ENCODE measurements around the gene MSLN. TPM values are rescaled to one million over a fixed set of nuclear protein-coding genes. Genes with fewer than 3 reads are reported as not detected.
A peak's percentile ranks its signal among the peaks of the same experiment; 100 is the strongest.

Gene MSLN
- total RNA-seq, 2 donors from 2014 or later: not detected

DNA sequence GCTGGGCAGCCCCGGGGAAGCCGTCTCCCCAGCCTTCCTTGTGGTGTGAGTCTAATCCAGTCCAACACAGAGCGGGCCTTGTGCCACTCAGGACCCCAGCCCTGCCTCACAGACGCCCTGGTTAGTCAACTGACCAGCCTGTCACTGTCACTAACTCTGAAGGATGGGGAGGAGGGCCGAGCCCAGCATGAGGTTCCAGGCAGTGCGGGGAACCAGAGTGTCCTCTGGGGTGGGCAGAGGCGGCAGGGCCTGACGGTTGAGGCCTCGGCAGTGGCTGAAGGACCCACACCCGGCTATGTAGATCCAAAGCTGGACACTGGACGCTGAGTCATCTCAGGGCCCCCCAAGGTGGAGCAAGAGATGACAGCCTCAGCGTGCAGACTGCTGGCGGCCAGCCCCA lies 19.0 kb downstream of the MSLN start:
- no peak for ATAC-seq (replicated peaks)
- H3K9me3 Mint-ChIP-seq: no peaks in the 10 kb centered on the region
- H3K27me3 Mint-ChIP-seq: peaks cover 3% of the 10 kb centered on the region
- H3K4me1 Mint-ChIP-seq: no peaks in the 10 kb centered on the region
- H3K4me3 Mint-ChIP-seq: no peak overlapping the region
- H3K27ac Mint-ChIP-seq: no peak overlapping the region
- no peaks in the 10 kb centered on the region for H3K36me3 Mint-ChIP-seq (ENCODE audit: low read depth)

GRCh38 chr16:780296-780695 lies 19.8 kb downstream of the MSLN start:
- H3K27me3 Mint-ChIP-seq: peaks cover 3% of the 10 kb centered on the region
- no peaks in the 10 kb centered on the region for H3K36me3 Mint-ChIP-seq (ENCODE audit: low read depth)
- no peak overlapping the region for H3K4me3 Mint-ChIP-seq
- ATAC-seq (replicated peaks): no peak
- no peaks in the 10 kb centered on the region for H3K4me1 Mint-ChIP-seq
- H3K27ac Mint-ChIP-seq: no peak overlapping the region
- no peaks in the 10 kb centered on the region for H3K9me3 Mint-ChIP-seq

GRCh38 chr16:781346-782010 lies 20.9 kb downstream of the MSLN start:
- no peak overlapping the region for H3K4me3 Mint-ChIP-seq
- no peaks in the 10 kb centered on the region for H3K36me3 Mint-ChIP-seq (ENCODE audit: low read depth)
- no peaks in the 10 kb centered on the region for H3K9me3 Mint-ChIP-seq
- H3K4me1 Mint-ChIP-seq: no peaks in the 10 kb centered on the region
- no peak for ATAC-seq (replicated peaks)
- H3K27ac Mint-ChIP-seq: no peak overlapping the region
- peaks cover 3% of the 10 kb centered on the region for H3K27me3 Mint-ChIP-seq

GRCh38 chr16:782258-782657 lies 21.7 kb downstream of the MSLN start:
- H3K4me1 Mint-ChIP-seq: no peaks in the 10 kb centered on the region
- no peak overlapping the region for H3K4me3 Mint-ChIP-seq
- ATAC-seq (replicated peaks): no peak
- H3K36me3 Mint-ChIP-seq (ENCODE audit: low read depth): no peaks in the 10 kb centered on the region
- H3K27me3 Mint-ChIP-seq: peaks cover 3% of the 10 kb centered on the region
- H3K27ac Mint-ChIP-seq: no peak overlapping the region
- H3K9me3 Mint-ChIP-seq: no peaks in the 10 kb centered on the region

- H3K9me3 Mint-ChIP-seq: no peaks in the 10 kb centered on the region
- H3K27ac Mint-ChIP-seq: no peak overlapping the region
- no peak overlapping the region for H3K4me3 Mint-ChIP-seq
- H3K36me3 Mint-ChIP-seq (ENCODE audit: low read depth): no peaks in the 10 kb centered on the region
- peaks cover under 1% of the 10 kb centered on the region for H3K27me3 Mint-ChIP-seq
- no peaks in the 10 kb centered on the region for H3K4me1 Mint-ChIP-seq
- ATAC-seq (replicated peaks): no peak
These were observed 22.4 kb downstream of the MSLN start for GRCh38 chr16:782766-783403.

- no peaks in the 10 kb centered on the region for H3K36me3 Mint-ChIP-seq (ENCODE audit: low read depth)
- H3K27ac Mint-ChIP-seq: no peak overlapping the region
- H3K4me1 Mint-ChIP-seq: no peaks in the 10 kb centered on the region
- no peaks in the 10 kb centered on the region for H3K9me3 Mint-ChIP-seq
- H3K27me3 Mint-ChIP-seq: no peaks in the 10 kb centered on the region
- ATAC-seq (replicated peaks): no peak
- H3K4me3 Mint-ChIP-seq: no peak overlapping the region
These were observed 23.0 kb downstream of the MSLN start for GRCh38 chr16:783404-784161.

GRCh38 chr16:784431-784830 lies 23.9 kb downstream of the MSLN start:
- Mint-ChIP-seq H3K4me3 (no peak overlapping the region), H3K4me1 (no peaks in the 10 kb centered on the region), H3K27ac (no peak overlapping the region), H3K9me3 (no peaks in the 10 kb centered on the region), H3K27me3 (no peaks in the 10 kb centered on the region), H3K36me3 (ENCODE audit: low read depth) (no peaks in the 10 kb centered on the region)
- no peak for ATAC-seq (replicated peaks)

- Mint-ChIP-seq H3K27ac (no peak overlapping the region), H3K4me1 (no peaks in the 10 kb centered on the region), H3K27me3 (no peaks in the 10 kb centered on the region), H3K9me3 (no peaks in the 10 kb centered on the region), H3K36me3 (ENCODE audit: low read depth) (peaks cover under 1% of the 10 kb centered on the region), H3K4me3 (peak overlapping the region; percentile 79)
- peak; percentile 37 for ATAC-seq (replicated peaks)
These were observed 25.3 kb downstream of the MSLN start for GRCh38 chr16:785563-786535.

GRCh38 chr16:787321-787966 lies 26.9 kb downstream of the MSLN start:
- Mint-ChIP-seq H3K4me1 (no peaks in the 10 kb centered on the region), H3K27me3 (no peaks in the 10 kb centered on the region), H3K9me3 (no peaks in the 10 kb centered on the region), H3K27ac (peak overlapping the region; percentile 56), H3K4me3 (peak overlapping the region; percentile 79), H3K36me3 (ENCODE audit: low read depth) (peaks cover 12% of the 10 kb centered on the region)
- ATAC-seq (replicated peaks): no peak

GRCh38 chr16:787978-788398 lies 27.5 kb downstream of the MSLN start, which contains the start of gene RPUSD1:
RPUSD1 (minus strand) TSS chr16:788381; CDS start chr16:787737, 644 bp downstream.
- peak within 1 kb of the TSS; percentile 79 for H3K4me3 Mint-ChIP-seq
- no peaks in the 10 kb centered on the region for H3K4me1 Mint-ChIP-seq
- H3K9me3 Mint-ChIP-seq: no peaks in the 10 kb centered on the region
- peak within 1 kb of the TSS; percentile 56 for H3K27ac Mint-ChIP-seq
- no peaks in the 10 kb centered on the region for H3K27me3 Mint-ChIP-seq
- peaks cover 12% of the 10 kb centered on the region for H3K36me3 Mint-ChIP-seq (ENCODE audit: low read depth)
- ATAC-seq (replicated peaks): peak; percentile 20

DNA sequence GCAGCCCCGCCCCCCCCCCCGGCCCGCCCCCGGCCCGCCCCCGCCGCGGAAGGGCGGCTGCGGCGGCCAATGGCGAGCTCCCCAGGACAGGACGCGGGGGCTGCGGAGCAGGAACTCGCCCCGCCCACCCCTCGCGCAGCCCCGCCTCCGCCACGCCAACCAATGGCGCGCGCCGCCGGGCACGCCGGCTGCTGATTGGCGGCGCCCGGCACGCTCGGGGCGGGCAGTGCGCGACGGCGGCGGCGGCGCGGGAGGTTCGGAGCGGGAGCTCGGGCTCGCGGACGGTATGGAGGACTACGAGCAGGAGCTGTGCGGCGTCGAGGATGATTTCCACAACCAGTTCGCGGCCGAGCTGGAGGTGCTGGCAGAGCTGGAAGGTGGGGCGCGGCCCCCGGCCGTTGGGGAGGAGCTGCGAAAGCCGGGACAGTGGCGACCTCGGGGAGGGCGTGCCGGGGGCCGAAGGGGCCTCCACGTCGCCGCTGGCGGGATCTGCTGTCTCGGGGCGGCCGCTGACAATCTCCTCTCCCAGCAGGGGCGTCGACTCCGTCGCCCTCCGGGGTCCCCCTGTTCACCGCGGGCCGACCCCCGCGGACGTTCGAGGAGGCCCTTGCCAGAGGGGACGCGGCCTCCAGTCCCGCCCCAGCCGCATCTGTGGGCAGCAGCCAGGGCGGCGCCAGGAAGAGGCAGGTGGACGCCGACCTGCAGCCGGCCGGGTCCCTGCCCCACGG lies 28.0 kb downstream of the MSLN start, which contains the start of gene CHTF18:
Gene CHTF18, plus strand, starts transcription at position 222 of the 728 bp plus-strand sequence. Its CDS starts 65 bp downstream, at position 287.
- Mint-ChIP-seq H3K27me3 (no peaks in the 10 kb centered on the region), H3K9me3 (no peaks in the 10 kb centered on the region), H3K4me3 (peak within 1 kb of the TSS; percentile 79), H3K27ac (peak within 1 kb of the TSS; percentile 56), H3K4me1 (no peaks in the 10 kb centered on the region), H3K36me3 (ENCODE audit: low read depth) (peaks cover 12% of the 10 kb centered on the region)
- peak; percentile 95 for ATAC-seq (replicated peaks)

DNA sequence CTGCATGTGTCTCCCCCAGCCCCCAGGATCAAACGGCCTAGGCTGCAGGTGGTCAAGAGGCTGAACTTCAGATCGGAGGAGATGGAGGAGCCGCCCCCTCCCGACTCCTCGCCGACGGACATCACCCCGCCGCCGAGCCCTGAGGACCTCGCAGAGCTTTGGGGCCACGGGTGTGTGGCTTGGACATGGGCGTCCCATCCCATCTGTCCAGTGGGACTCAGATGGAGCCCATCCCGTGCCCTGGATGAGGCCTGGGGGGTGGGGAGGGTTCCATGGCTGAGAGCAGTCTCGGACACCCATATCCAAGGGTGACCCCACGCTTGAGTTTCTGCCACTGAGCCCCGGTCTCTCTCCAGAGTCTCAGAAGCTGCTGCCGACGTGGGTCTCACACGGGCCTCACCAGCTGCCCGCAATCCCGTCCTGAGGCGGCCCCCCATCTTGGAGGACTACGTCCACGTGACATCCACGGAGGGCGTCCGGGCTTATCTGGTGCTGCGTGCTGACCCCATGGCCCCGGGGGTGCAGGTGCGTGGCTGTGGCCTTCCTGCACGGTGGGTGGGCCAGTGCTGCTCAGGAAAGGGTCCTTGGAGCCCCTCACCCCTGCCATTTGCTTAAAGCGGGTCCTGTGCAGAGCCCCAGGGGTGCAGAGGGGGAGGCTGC lies 28.8 kb downstream of the MSLN start:
- no peaks in the 10 kb centered on the region for H3K27me3 Mint-ChIP-seq
- H3K4me1 Mint-ChIP-seq: no peaks in the 10 kb centered on the region
- no peak for ATAC-seq (replicated peaks)
- H3K27ac Mint-ChIP-seq: no peak overlapping the region
- H3K9me3 Mint-ChIP-seq: no peaks in the 10 kb centered on the region
- peaks cover 12% of the 10 kb centered on the region for H3K36me3 Mint-ChIP-seq (ENCODE audit: low read depth)
- peak overlapping the region; percentile 48 for H3K4me3 Mint-ChIP-seq
